HuH-7 (cell line): ENCODE results near the gene ADM5.

Source experiments
- DNase-seq: peaks from one replicate; pipeline ENCODE4 v3.0.0; 2011; ENCODE audit warnings: low spot score

ADM5 gene

DNA sequence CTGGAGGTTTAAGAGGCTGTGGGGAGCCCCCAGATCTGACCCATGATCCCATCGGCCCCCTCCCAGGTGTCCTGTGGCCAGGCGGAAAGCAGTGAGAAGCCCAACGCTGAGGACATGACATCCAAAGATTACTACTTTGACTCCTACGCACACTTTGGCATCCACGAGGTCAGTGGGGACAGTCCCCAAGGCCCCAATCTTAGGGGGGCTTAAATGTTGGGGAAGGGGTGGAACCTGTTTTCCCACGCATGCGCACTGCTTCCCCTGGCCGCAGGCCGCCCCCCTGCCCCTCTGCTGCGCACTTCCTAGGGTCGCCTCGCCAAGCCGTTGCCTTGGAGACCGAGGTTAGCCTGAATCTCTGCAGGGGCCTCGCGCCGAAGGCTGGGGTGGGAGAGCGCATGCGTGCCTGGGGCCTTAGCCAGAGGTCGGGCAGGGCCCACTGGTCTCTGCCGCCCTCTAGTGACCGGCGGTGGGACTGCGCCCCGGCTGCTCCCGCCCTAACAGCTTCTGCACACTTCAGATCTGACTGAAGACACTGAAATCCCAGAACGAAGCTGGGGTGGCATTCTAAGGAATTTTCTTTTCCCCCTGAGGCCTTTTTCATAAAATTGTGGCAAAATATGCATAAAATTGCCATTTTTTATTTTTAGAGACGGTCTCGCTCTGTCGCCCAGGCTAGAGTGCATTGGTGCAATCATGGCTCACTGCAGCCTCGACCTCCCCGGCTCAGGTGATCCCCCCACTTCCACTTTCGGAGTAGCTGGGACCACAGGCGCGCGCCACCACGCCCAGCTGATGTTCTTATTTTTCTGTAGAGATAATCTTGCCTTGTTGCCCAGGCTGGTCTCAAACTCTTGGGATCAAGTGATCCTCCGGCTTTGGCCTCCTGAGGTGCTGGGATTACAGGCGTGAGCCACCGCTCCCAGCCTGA lies 8.7 kb upstream of the ADM5 start:
- peak; percentile 98 for DNase-seq

GRCh38 chr19:49681830-49682229 lies 7.6 kb upstream of the ADM5 start:
- no peak for DNase-seq

GRCh38 chr19:49682274-49682673 lies 7.1 kb upstream of the ADM5 start:
- no peak for DNase-seq

DNA sequence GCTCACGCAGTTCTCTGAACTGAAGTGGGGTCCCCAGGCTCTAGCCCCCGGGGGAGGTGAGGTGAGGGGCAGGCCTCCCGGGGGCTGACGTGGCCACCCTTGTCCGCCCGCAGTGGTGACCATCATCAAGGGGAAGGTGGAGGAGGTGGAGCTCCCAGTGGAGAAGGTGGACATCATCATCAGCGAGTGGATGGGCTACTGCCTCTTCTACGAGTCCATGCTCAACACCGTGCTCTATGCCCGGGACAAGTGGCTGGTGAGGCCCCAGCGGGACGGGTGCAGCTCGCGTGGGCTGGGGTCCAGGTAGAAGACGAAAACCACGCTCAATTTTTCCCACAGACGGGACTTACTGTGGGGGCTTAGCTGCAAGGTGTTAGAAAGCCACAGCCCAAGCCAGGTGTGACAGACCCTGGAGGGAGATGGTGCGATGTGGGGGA lies 5.6 kb upstream of the ADM5 start:
- no peak for DNase-seq

DNA sequence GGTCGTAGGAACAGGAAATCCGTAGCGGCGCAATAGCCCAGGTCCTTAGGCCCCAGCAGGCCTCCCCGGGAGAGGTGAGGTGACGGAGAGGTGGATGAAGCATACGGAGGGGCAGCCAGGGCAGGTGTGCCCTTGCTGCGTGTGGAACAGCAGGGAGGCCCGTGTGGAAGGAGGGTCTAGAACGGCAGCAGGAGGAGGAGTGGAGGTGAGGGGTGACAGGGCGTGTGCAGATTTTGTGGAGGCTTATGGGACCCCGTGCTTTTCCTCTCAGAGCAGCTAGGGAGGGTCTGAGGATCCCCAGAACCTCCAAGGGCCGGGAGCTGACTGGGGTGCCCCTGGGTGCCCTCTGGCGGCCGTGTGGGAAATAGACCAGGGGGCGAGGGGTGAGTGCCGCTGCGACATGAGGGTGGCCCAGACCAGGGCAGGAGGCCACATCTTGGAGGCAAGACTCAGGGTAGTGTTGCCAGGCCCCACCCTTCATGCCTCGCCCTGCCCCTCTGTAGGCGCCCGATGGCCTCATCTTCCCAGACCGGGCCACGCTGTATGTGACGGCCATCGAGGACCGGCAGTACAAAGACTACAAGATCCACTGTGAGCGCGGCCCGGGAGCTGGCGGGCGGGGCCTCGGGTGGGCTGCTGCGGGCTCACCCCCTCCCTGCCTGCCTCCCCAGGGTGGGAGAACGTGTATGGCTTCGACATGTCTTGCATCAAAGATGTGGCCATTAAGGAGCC lies 5.0 kb upstream of the ADM5 start:
- DNase-seq = peak; percentile 67

GRCh38 chr19:49684983-49685553 lies 4.3 kb upstream of the ADM5 start:
- no peak for DNase-seq

DNA sequence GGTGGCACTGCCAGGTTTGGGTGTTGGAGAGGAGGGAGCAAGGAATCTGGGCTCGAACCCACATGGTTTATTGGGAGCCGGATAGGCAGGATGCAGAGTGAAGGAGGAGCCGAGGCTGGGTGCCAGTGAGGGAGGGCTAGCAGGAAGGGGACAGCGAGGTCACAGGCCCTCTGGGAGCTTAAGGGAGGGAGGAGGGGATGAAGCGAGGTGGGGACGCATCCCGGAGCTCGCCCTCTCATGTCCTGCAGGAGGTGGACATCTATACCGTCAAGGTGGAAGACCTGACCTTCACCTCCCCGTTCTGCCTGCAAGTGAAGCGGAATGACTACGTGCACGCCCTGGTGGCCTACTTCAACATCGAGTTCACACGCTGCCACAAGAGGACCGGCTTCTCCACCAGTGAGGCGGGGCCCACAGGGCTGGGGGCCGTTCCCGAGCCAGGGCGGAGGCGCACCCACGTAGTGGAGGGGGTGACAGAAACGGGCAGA lies 3.5 kb upstream of the ADM5 start:
- DNase-seq = no peak

- no peak for DNase-seq
Observed at GRCh38 chr19:49686503-49687088, 2.8 kb upstream of the ADM5 start.

- DNase-seq = no peak
Observed at GRCh38 chr19:49687150-49687549, 2.2 kb upstream of the ADM5 start.

DNA sequence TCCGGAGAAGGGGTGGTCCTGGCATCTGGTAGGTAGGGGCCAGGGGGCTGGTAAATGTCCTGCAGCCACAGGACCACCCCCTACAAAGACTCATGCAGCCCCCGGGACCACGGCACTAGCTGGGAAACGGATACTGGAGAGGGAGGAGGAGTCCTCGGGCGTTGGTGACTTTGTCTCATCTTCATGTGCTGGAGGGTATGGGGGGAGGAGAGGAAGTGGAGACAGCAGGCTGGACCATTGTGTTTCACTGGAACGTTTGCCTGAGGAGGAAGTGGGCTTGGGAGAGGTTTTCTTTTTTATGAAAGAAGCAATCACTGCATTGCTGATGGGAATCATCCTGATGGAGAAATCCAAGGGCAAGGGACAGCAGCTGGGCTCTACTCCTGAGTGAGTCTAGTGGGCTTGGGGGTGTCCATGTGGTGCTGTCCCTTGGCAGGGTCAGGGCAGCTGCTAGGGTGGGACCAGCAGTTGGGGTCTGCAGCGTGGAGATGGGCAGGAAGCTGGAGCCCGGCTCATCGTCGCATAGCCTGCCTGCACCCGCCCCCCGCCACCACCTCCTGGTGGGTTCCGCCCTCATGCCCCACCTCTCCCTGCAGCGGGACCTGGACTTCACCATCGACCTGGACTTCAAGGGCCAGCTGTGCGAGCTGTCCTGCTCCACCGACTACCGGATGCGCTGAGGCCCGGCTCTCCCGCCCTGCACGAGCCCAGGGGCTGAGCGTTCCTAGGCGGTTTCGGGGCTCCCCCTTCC lies 1.7 kb upstream of the ADM5 start:
- no peak for DNase-seq

DNA sequence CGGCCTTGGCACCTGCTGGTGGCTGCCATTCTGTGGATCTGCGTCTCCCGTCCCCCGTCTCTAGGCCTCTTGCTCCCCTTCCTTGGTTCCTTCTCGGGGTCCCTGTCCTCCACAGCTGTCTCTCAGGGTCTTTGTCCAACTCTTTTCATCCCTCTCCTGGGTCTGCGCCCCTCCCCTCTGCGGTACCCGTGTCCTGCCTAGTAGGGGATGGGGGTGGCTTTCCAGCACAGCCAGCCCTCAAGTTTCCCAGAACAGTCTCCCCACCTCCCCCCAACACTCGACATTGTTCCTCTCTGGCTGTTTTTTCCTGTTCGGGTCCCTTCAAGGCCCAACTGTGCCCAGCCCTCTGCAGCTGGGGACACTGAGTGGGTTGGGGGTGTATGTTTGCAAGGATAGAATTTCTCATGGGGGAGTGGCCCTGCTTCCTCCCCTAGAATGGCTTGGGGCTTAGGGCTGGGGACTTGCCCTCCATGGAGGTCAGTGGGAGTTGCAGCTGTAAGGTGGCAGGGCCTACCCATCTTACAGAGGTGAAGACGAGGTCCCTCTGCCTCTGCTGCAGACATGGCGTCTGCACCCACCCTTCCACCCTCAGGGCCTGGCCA lies 762 bp upstream of the ADM5 start:
- DNase-seq = no peak

DNA sequence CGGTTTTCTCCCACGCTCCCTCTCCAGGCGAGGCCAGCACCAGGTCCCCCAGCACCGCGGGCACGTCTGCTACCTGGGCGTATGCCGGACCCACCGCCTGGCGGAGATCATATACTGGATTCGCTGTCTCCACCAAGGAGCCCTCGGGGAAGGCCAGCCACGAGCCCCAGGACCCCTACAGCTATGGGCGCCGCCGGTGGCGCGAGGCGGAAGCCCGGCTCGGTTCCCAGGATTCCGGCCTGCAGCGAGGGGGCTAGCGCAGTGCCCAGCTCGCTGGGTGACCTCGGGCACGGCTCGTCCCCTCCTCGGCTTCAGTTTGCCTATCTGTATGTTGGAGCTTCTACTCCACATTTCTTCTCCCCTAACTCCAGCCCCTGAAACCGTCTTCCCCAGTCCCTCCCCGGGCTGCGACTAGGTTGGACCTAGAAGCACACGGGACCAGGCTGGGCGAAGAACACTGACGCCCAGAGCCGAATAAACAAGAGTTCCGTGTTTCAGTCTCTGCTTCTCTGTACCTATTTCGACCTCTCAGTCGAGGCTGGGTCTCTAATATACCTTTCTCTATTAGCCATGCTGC lies 773 bp downstream of the ADM5 start:
- DNase-seq = no peak

- DNase-seq = no peak
Observed at GRCh38 chr19:49690656-49691242, 1.4 kb downstream of the ADM5 start, which contains the start of gene CPT1C. Gene CPT1C, plus strand, starts transcription at chr19:49691116. Its CDS starts 1,137 bp downstream, at chr19:49692253.

- no peak for DNase-seq
Observed at GRCh38 chr19:49691243-49692146, 2.1 kb downstream of the ADM5 start.

DNA sequence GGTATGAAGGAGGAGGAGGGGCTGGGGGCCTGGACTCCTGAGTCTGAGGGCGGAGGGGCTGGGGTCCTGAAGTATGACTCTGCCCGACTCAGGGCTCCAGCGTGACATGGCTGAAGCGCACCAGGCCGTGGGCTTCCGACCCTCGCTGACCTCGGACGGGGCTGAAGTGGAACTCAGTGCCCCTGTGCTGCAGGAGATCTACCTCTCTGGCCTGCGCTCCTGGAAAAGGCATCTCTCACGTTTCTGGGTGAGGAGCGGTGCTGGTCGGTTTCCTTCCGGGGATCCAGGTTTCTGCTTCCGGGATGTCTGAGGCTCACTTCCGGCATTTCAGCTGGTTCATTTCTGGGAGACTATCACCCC lies 2.7 kb downstream of the ADM5 start:
- DNase-seq = no peak

- DNase-seq = no peak
Observed at GRCh38 chr19:49696115-49696514, 6.7 kb downstream of the ADM5 start.

GRCh38 chr19:49696865-49697264 lies 7.5 kb downstream of the ADM5 start:
- DNase-seq = no peak

- DNase-seq = no peak
Observed at GRCh38 chr19:49699364-49699763, 10.0 kb downstream of the ADM5 start.

DNA sequence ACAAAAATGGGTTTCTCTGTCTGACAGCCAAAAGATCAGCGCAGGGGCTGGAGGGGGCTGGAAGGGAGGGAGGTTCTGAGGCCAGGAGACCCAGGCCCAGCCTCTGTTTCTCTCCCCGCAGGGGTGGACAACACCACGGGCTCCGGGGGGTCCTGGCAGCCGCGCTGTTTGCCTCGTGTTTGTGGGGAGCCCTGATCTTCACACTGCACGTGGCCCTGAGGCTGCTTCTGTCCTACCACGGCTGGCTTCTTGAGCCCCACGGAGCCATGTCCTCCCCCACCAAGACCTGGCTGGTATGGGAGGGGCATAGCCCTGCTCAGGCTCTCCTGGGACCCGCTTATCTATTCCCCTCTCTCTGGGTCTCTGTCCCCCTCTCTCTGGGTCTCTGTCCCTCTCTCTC lies 11.2 kb downstream of the ADM5 start:
- DNase-seq = no peak
